GM21390 (cell line): ENCODE data around the gene SIK2.

Experiments used
- ATAC-seq: cut with Tn5 transposase; IDR thresholded peaks from one replicate; pipeline ENCODE4 v1.9.1; 2021; ENCODE audit not compliant: unreplicated experiment

Gene SIK2

DNA sequence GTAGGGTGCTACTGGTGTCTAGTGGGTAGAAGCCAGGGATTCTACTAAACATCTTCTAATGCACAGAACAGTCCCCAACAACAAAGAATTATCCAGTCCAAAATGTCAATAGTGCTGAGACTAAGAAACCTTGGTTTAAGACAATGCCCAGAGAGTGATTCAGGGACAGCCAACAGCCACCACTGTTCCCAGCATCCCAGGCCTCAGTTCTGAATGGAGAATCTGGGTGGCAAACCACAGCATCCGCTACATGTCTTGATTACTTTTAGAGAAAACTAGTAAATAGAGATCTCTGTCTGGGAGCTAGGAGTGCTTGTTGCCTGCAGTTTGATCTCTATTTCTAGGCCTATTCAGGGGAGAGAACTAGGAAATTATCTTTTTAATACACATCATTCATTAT lies 20.9 kb upstream of the SIK2 start:
- ATAC-seq = no peak

DNA sequence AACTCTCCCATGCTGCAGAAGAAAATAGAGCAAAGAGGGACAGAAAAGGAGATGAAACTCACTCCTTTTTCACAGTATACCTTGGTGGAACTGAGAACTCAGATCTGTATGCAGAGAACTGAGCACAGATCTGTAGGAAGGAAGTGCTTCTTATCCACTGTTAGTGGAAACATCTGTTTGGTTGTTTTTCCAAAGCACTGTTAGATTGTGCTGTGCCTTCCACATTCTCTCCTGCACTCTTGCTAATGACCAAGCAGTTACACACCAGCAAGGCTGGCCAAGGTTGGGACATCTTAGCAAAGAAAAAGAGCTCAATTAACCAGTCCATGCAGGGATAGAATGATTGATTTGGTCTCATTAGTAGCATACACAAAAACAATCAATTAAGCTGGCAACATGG lies 20.1 kb upstream of the SIK2 start:
- no peak for ATAC-seq

DNA sequence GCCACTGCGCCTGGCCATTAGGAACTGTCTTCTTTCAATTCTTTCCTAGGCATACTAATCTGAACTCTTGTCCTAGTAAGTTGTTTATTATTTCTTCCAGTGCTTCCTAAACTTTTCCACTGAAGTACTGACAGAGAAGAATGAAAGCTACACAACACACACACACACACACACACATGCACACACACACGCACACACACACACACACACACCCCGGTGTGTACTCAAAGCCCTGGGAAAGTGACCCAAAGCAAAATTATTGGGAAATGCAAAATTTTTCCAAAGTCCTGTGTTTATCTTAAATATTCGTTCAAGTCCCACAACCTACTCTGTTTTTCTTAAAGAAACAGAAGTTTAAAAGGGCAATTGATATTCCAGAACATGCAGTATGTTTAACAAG lies 19.4 kb upstream of the SIK2 start:
- ATAC-seq = no peak

GRCh38 chr11:111585371-111585770 lies 16.9 kb upstream of the SIK2 start:
- ATAC-seq = no peak

DNA sequence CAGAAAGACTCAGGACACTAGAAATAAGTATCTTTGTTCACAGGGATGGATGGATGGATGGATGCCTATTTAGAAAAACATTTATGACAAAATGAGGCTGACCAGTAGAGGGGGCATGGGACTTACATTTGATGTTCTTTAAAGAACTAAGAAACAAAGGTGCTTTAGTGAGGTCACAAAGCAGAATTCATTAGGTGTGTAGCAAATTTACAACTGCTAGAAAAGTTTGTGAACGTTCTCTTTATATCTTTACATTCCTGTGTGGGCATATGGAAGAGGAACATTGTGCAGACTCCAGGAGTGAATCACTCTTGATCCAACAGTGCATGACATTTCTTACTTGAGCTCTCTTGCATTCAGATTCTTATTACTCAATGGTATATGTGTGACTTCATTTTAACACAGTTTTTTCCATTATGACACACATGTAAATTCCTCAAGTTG lies 15.8 kb upstream of the SIK2 start:
- no peak for ATAC-seq

GRCh38 chr11:111589114-111589513 lies 13.1 kb upstream of the SIK2 start:
- no peak for ATAC-seq

GRCh38 chr11:111589886-111590499 lies 12.3 kb upstream of the SIK2 start:
- no peak for ATAC-seq

DNA sequence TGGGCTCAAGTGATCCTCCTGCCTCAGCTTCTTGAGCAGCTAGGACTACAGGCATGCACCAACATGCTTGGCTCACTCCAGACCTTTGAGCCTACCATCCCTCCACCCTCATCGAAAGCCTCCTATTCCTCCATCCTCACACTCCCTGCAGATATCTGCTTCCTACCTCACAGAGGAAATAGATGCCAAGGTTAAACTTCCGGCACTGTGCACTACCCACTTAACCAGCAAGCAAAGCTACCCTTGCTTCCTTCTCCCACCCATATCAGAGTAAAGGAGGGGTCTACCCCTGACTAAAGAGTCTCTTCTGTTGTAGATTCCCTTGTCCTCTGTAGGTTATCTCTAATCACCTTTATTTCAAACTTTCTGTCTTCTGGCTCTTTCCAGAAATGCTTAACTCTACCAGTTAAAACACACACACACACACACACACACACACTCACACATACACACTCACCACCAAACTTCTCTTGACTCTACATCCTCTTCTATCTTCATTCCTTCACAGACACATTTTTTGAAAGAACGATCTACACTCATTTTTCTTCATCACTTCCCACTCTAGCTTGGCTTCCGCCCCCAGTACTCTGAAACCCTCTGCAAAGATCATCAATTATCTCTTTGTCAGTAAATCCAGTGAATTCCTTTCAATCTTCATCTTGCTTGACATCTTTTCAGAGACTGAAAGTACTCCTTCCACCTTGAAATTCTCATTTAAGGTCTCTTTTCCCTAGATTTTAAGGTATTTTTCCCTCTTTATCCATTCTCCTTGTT lies 10.9 kb upstream of the SIK2 start:
- no peak for ATAC-seq

- ATAC-seq = no peak
These were observed 9.8 kb upstream of the SIK2 start for GRCh38 chr11:111592491-111592890.

GRCh38 chr11:111596319-111596718 lies 5.9 kb upstream of the SIK2 start:
- ATAC-seq = no peak

DNA sequence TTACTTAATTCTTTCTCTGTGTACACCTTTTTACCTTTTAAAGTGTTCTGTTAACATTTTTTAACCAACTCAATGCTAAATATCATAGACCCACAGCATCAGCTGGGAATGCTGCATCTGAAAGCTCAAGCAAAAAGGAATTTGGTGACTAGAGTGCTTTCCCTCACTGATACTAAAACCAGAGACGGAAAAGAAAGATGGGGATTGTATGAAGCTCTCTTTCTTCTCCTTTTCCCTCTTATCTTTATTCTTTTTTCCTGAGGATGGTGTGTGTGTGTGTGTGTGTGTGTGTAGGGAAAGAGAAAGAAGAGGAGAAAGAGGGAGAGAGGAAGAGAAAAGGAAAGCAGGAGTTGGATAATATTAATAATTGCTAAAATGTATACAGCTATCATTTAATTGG lies 4.1 kb upstream of the SIK2 start:
- ATAC-seq = no peak

DNA sequence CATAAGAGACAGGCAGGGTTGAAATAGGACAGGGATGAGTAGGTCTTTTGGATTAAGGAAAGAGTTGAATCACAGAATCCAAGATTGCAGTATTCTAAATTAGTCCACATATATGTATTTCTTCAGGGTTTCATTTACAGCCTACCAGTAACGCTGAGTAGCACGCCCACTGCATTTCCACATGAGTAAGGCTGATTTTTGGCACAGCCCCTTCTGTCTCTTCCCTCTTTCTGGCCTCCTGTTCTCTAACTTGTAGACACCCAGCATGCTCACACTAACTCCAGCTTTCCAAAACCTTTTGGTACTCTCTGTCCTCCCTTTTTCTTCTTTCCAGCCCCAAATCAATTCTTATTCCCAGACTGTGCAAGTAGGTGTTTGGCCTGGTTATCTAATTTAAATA lies 3.7 kb upstream of the SIK2 start:
- no peak for ATAC-seq

- no peak for ATAC-seq
These were observed 642 bp upstream of the SIK2 start for GRCh38 chr11:111601636-111601978.

GRCh38 chr11:111602865-111603610 lies 789 bp downstream of the SIK2 start:
- ATAC-seq = no peak

DNA sequence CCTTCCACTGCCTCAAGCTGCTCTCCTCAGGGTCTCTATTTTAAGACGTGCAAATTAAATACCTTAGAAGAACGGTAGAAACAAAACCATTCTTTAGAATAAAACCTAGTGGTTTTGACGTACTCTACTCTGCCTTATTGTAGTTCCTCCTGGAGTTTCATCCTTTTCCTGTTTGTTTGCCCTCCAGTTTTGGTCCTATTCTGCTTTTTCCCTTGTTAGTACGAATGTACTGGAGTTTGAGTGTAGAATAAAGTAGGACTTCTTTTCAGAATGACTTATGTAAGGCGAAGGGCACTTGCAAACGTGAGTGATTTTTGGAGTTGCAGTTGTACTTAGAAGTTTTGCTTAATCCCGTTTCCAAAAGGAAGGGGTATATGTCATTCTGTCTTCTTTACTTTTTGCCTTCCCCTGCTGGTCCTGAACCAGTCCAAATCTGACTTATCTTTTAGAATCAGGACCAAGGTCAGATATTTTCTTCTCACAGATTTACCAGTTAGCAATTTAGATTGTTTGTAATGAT lies 1.4 kb downstream of the SIK2 start:
- ATAC-seq = no peak

- ATAC-seq = no peak
These were observed 2.3 kb downstream of the SIK2 start for GRCh38 chr11:111604392-111605009.

DNA sequence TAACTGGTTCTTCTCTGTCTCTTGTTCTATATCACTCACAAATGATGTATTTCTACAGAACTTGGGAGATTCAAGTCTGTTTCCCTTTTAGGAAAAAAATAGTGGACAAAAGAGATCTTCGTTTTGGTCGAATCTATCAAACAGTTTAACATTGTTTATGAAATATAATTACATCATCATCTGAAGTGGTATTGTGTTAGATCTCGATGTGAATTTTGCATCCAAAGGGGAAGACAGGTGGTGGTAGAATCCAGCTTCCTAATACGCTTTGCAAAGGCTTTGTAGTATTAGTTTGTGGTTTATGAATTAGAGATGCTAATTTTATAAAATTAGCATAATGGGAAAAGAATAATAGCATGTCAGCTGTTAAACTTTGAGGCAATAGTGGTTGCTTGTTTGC lies 3.4 kb downstream of the SIK2 start:
- ATAC-seq = no peak

GRCh38 chr11:111606986-111607385 lies 4.7 kb downstream of the SIK2 start:
- no peak for ATAC-seq

- no peak for ATAC-seq
These were observed 5.5 kb downstream of the SIK2 start for GRCh38 chr11:111607751-111608150.

DNA sequence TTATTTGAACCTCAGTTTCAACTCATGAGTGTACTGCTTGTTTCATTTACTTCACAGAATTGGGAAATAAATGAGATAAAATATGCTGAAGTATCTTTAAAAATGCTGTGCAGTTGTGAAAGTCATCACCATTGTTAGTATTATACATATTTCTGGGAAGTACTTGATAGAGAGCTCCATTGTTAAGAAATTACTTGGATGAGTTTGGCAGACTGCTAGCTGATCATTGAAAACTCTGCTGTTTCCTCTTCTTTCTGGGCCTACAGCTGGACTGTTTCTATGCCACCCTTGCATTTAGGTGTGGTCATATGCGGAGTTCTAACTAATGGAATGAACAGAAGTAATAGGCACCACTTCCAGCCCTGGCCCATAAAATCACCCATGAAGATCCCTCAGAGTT lies 10.0 kb downstream of the SIK2 start:
- no peak for ATAC-seq

GRCh38 chr11:111617286-111617685 lies 15.0 kb downstream of the SIK2 start:
- no peak for ATAC-seq

GRCh38 chr11:111620518-111620917 lies 18.3 kb downstream of the SIK2 start:
- ATAC-seq = no peak
